GM18858 (cell line): Measurements from ENCODE around the gene TECPR1.

Experiments used
- ATAC-seq: cut with Tn5 transposase; IDR thresholded peaks from one replicate; pipeline ENCODE4 v1.9.1; 2021; ENCODE audit not compliant: unreplicated experiment

TECPR1 gene

GRCh38 chr7:98170966-98171365 is 81.1 kb downstream of the TECPR1 start:
- ATAC-seq = no peak

- ATAC-seq = no peak
Measured at GRCh38 chr7:98168904-98169621, 83.0 kb downstream of the TECPR1 start.

GRCh38 chr7:98168181-98168903 is 83.7 kb downstream of the TECPR1 start:
- no peak for ATAC-seq

- no peak for ATAC-seq
Measured at GRCh38 chr7:98167653-98168052, 84.4 kb downstream of the TECPR1 start.

GRCh38 chr7:98166668-98166970 is 85.4 kb downstream of the TECPR1 start:
- no peak for ATAC-seq

- no peak for ATAC-seq
Measured at GRCh38 chr7:98165827-98166667, 86.0 kb downstream of the TECPR1 start.
